ENCODE data around the gene ADGRE1.
A peak's percentile ranks its signal among the peaks of the same experiment; 100 is the strongest.

ADGRE1 gene

DNA sequence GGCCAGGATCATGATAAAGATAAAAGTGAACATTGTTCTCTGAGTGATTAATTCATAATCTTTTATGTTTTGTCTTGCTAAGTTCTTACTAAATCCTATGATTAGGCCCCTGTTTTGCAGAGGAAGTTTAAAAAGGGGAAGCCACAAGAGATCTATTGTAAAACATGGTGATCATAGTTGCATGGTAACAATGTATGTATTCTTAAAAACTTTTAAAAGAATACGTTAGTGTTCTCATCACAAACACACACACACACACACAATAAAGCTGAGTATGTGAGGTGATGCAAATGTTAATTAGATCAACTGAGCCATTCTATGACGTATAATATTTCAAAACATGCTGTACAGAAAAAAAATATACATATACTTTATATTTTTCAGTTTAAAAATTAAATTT is 82.6 kb downstream of the ADGRE1 start:
- TF ChIP-seq, protein P1, sequence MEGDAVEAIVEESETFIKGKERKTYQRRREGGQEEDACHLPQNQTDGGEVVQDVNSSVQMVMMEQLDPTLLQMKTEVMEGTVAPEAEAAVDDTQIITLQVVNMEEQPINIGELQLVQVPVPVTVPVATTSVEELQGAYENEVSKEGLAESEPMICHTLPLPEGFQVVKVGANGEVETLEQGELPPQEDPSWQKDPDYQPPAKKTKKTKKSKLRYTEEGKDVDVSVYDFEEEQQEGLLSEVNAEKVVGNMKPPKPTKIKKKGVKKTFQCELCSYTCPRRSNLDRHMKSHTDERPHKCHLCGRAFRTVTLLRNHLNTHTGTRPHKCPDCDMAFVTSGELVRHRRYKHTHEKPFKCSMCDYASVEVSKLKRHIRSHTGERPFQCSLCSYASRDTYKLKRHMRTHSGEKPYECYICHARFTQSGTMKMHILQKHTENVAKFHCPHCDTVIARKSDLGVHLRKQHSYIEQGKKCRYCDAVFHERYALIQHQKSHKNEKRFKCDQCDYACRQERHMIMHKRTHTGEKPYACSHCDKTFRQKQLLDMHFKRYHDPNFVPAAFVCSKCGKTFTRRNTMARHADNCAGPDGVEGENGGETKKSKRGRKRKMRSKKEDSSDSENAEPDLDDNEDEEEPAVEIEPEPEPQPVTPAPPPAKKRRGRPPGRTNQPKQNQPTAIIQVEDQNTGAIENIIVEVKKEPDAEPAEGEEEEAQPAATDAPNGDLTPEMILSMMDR (IDR thresholded peaks at IDR 0.05; ENCODE audit: poor library complexity, severe bottlenecking): no peak
- ATAC-seq (ENCODE audit: low read depth) (no peak), DNase-seq (ENCODE audit: low spot score) (no peak)
- H3K27ac ChIP-seq (ENCODE audit: poor library complexity, severe bottlenecking): no peak overlapping the region
- no peaks in the 10 kb centered on the region for H3K4me1 ChIP-seq (ENCODE audit: insufficient read depth, poor library complexity, severe bottlenecking)
- H3K9me3 ChIP-seq (ENCODE audit: severe bottlenecking): no peaks in the 10 kb centered on the region
- no peak overlapping the region for H3K4me3 ChIP-seq (ENCODE audit: severe bottlenecking)
- H3K36me3 ChIP-seq (ENCODE audit: low read depth): no peaks in the 10 kb centered on the region
- H3K27me3 ChIP-seq (ENCODE audit: insufficient read depth, poor library complexity, severe bottlenecking): no peaks in the 10 kb centered on the region

DNA sequence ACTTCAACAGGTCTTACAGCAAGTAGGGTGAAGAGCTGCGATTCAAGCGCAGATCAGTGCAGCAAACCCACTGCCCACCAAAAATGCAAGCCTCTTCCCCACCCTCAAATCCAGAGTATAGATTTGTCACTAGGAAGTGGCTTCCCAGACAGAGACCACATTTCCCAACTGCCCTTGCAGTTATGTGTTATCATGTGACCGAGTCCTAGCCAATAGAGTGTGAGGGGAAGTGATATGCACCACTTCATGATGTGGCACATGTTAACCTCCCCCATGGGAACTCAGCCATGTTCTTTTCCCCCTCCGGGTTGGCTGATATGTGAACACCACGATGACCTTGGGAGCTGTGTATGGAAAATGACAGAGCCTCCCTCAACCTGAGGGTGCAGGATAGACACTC is 83.1 kb downstream of the ADGRE1 start:
- no peaks in the 10 kb centered on the region for H3K27me3 ChIP-seq (ENCODE audit: insufficient read depth, poor library complexity, severe bottlenecking)
- H3K4me3 ChIP-seq (ENCODE audit: severe bottlenecking): no peak overlapping the region
- ATAC-seq (ENCODE audit: low read depth) (no peak), DNase-seq (ENCODE audit: low spot score) (no peak)
- H3K27ac ChIP-seq (ENCODE audit: poor library complexity, severe bottlenecking): no peak overlapping the region
- H3K4me1 ChIP-seq (ENCODE audit: insufficient read depth, poor library complexity, severe bottlenecking): no peaks in the 10 kb centered on the region
- no peaks in the 10 kb centered on the region for H3K36me3 ChIP-seq (ENCODE audit: low read depth)
- TF ChIP-seq, protein P1 (IDR thresholded peaks at IDR 0.05; ENCODE audit: poor library complexity, severe bottlenecking): no peak
- no peaks in the 10 kb centered on the region for H3K9me3 ChIP-seq (ENCODE audit: severe bottlenecking)

DNA sequence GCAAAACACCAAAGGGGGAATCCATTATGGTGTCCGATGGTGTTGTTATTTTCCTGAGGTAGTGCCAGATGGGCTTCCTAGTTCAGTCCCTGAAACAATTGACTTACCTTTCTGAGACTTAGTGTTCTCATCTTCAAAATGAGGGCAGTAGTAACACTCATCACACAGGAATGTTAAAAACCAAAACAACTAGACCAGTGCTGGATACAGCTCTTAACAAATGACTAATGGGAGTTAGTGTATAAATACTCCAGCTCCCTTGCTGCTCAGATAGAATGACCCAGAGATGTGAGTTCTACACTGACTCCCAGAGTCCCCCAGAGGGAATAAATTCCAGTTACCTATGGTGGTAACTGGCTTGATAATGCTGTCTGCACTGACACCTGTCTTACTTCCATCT is 84.0 kb downstream of the ADGRE1 start:
- Histone ChIP-seq H3K4me3 (ENCODE audit: severe bottlenecking) (no peak overlapping the region), H3K27me3 (ENCODE audit: insufficient read depth, poor library complexity, severe bottlenecking) (no peaks in the 10 kb centered on the region), H3K9me3 (ENCODE audit: severe bottlenecking) (no peaks in the 10 kb centered on the region), H3K4me1 (ENCODE audit: insufficient read depth, poor library complexity, severe bottlenecking) (no peaks in the 10 kb centered on the region), H3K36me3 (ENCODE audit: low read depth) (no peaks in the 10 kb centered on the region), H3K27ac (ENCODE audit: poor library complexity, severe bottlenecking) (no peak overlapping the region)
- ATAC-seq (ENCODE audit: low read depth): peak; percentile 44; the same call in 2 of the 3 replicates
- no peak for DNase-seq (ENCODE audit: low spot score)
- TF ChIP-seq, protein P1 (IDR thresholded peaks at IDR 0.05; ENCODE audit: poor library complexity, severe bottlenecking): no peak

DNA sequence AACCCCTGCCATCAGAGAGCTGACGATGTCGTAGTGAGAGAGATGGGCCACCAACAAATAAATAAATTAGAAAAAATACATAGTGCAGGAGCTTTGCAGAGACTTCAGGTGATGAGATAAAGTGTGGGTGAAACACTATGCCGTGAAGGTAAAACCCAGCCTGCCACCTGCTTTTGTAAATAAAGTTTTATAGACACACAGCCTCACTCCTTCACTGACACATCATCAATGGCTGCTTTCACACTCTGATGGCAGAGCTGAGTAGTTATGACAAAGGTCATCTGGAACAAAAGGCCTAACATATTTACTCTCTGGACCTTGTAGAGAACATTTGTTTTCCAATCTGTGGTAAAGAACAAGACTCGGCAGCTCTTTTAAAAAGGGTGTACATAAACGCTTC is 88.8 kb downstream of the ADGRE1 start:
- ATAC-seq (ENCODE audit: low read depth) (no peak), DNase-seq (ENCODE audit: low spot score) (no peak)
- TF ChIP-seq, protein P1 (IDR thresholded peaks at IDR 0.05; ENCODE audit: poor library complexity, severe bottlenecking): no peak
- H3K4me1 ChIP-seq (ENCODE audit: insufficient read depth, poor library complexity, severe bottlenecking): no peaks in the 10 kb centered on the region
- no peaks in the 10 kb centered on the region for H3K27me3 ChIP-seq (ENCODE audit: insufficient read depth, poor library complexity, severe bottlenecking)
- no peaks in the 10 kb centered on the region for H3K36me3 ChIP-seq (ENCODE audit: low read depth)
- no peak overlapping the region for H3K27ac ChIP-seq (ENCODE audit: poor library complexity, severe bottlenecking)
- H3K9me3 ChIP-seq (ENCODE audit: severe bottlenecking): peaks cover 3% of the 10 kb centered on the region
- no peak overlapping the region for H3K4me3 ChIP-seq (ENCODE audit: severe bottlenecking)

DNA sequence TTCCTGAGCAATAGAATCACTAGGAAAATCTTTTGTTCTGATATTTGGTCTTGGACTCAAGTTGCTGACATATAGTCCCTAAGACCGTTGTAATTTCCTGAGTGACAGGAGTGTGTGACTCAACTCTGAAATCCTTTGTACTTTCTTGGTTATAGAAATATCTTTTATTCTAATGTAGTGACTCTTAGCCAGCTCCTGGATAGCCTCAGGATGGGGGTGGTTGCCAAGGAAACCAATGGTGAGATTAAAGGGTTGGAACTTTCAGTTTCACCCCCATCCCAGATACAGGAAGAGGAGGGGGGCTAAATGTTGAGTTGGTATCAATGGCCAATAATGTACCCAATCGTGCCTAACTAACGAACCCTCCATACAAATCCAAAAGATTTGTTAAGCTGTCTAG is 92.0 kb downstream of the ADGRE1 start:
- H3K27ac ChIP-seq (ENCODE audit: poor library complexity, severe bottlenecking): no peak overlapping the region
- no peaks in the 10 kb centered on the region for H3K4me1 ChIP-seq (ENCODE audit: insufficient read depth, poor library complexity, severe bottlenecking)
- ATAC-seq (ENCODE audit: low read depth): no peak
- no peaks in the 10 kb centered on the region for H3K27me3 ChIP-seq (ENCODE audit: insufficient read depth, poor library complexity, severe bottlenecking)
- H3K9me3 ChIP-seq (ENCODE audit: severe bottlenecking): peaks cover 3% of the 10 kb centered on the region
- no peak overlapping the region for H3K4me3 ChIP-seq (ENCODE audit: severe bottlenecking)
- H3K36me3 ChIP-seq (ENCODE audit: low read depth): no peaks in the 10 kb centered on the region
- TF ChIP-seq, protein P1 (IDR thresholded peaks at IDR 0.05; ENCODE audit: poor library complexity, severe bottlenecking): no peak
- no peak for DNase-seq (ENCODE audit: low spot score)

Data from RWPE2 (cell line).